CD4-positive, alpha-beta T cell (primary cell): ENCODE data around the gene EHD4. TPM values are rescaled to one million over a fixed set of nuclear protein-coding genes. Genes with fewer than 3 reads are reported as not detected.

Experiments
- ATAC-seq: fragments of 200-7000 bp; cut with Tn5 transposase; one replicate; pipeline ENCODE4 v1.10.0; 2022; ENCODE audit warnings: mild to moderate bottlenecking; ENCODE audit not compliant: poor library complexity
- CTCF ChIA-PET: fragments of 350-600 bp; sonication (Branson Sonifier 250); formaldehyde crosslinking; loops from one replicate; lab custom pipeline; 2021; ENCODE audit warnings: antibody characterized with exemption, inconsistent platforms; lab: Charles Lee
- POLR2A ChIA-PET: fragments of 350-600 bp; sonication (Branson Sonifier 250); formaldehyde crosslinking; loops from one replicate; lab custom pipeline; 2021; ENCODE audit warnings: antibody characterized with exemption, inconsistent platforms; lab: Charles Lee
- DNase-seq, 14 experiments: peaks; one replicate each; pipeline ENCODE4 v3.0.0-alpha.2; 2013 to 2020; ENCODE audit warnings: mixed read lengths in 2 of 14
- H3K27ac ChIP-seq, 2 donors: one replicate each; pipeline versions ENCODE4 v1.5.1 to v1.7.0; 2013; ENCODE audit warnings: low read length in 2 of 2, low read depth in 1 of 2, mild to moderate bottlenecking in 1 of 2
- H3K27me3 ChIP-seq, 2 experiments: 1 replicate in 1 of 2; 2 replicates in 1 of 2; pipeline versions ENCODE4 v1.6.1 to v1.7.0; 2013; ENCODE audit warnings: low read length in 2 of 2, control low read depth in 1 of 2, mild to moderate bottlenecking in 1 of 2, moderate library complexity in 1 of 2; ENCODE audit not compliant: insufficient read depth in 2 of 2, control insufficient read depth in 1 of 2
- H3K36me3 ChIP-seq: one replicate; pipeline ENCODE4 v1.6.1; 2013; ENCODE audit warnings: low read length, control low read depth; ENCODE audit not compliant: insufficient read depth
- H3K4me1 ChIP-seq: one replicate; pipeline ENCODE4 v1.6.1; 2013; ENCODE audit warnings: low read length, control low read depth; ENCODE audit not compliant: insufficient read depth
- H3K4me3 ChIP-seq: one replicate; pipeline ENCODE4 v1.5.1; 2013; ENCODE audit warnings: mild to moderate bottlenecking, low read length, moderate library complexity
- H3K9me3 ChIP-seq, 2 experiments: 1 replicate in 1 of 2; 2 replicates in 1 of 2; pipeline versions ENCODE4 v1.6.1 to v1.7.0; 2013; ENCODE audit warnings: low read length in 2 of 2, mild to moderate bottlenecking in 2 of 2, control low read depth in 1 of 2, moderate library complexity in 1 of 2; ENCODE audit not compliant: control insufficient read depth in 1 of 2, insufficient read depth in 1 of 2
- H3K27ac Mint-ChIP-seq: one replicate; pipeline ENCODE4 v1.8.0; 2020; ENCODE audit warnings: mixed read lengths
- H3K27me3 Mint-ChIP-seq: one replicate; pipeline ENCODE4 v1.8.0; 2021; ENCODE audit warnings: mixed read lengths
- H3K36me3 Mint-ChIP-seq: one replicate; pipeline ENCODE4 v1.8.0; 2021; ENCODE audit warnings: low read depth, mixed read lengths
- H3K4me1 Mint-ChIP-seq: one replicate; pipeline ENCODE4 v1.8.0; 2021; ENCODE audit warnings: low read depth, mixed read lengths
- H3K4me3 Mint-ChIP-seq: one replicate; pipeline ENCODE4 v1.8.0; 2020; ENCODE audit warnings: mild to moderate bottlenecking, mixed read lengths
- H3K9me3 Mint-ChIP-seq: one replicate; pipeline ENCODE4 v1.8.0; 2020; ENCODE audit warnings: mixed read lengths
- intact Hi-C, 2 experiments: fragments of 100-400 bp; cut with DNase I in 1 of 2; cut with micrococcal nuclease in 1 of 2; formaldehyde crosslinking; loops; one replicate each; pipeline versions ENCODE4 v1.15.1 to v1.9.0; 2023 to 2025; cut with DNase I, micrococcal nuclease
- total RNA-seq, 174 experiments: library from RNA in 2 of 174; stranded (reverse) in 2 of 174; gene quantifications; one replicate each; pipeline ENCODE4 v1.2.3 and lab custom pipeline; 2021 to 2026
- TF ChIP-seq, protein P1 (sequence below): fragments of 200-600 bp; IDR thresholded peaks from one replicate; pipeline ENCODE4 v1.8.0; 2022; ENCODE audit warnings: antibody characterized with exemption, mild to moderate bottlenecking

Gene EHD4
- total RNA-seq, 2 experiments from 2014 or later, result 39.8 to 40.5 TPM

DNA sequence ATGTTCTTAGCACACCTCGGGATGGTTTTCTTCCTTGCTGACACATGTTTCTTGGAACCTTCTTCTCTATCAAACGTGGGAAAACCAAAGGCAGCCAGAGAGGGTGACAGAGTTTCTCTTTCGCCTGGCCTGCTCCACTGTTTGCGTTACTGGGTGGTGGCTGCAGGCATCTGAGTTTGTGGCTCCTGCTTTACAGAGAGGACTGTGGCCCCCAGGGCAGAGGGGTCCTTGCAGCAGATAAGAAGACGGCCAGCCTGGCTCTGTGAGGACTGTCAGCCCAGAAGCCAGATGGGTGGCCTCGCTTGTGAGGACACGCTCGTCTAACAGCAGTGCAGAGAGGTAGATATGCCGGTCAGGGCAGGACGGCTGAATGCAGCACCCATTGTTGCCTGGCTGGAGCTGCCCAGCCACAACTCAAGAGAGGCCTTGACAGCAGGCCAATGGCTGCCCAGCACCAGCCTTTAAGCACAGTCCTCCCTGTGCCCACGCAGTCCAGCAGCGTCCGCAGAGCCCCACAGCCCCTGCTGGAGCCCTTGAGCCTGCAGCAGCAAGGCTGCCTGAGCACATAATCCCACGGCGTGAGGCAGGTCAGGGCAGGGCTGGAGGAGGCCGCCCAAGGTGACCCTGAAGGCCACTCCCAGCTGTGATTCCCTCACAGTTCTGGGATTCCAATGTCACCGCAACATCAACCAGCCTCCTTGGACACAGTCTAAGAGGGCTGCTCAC is 63.5 kb downstream of the EHD4 start:
- H3K27ac ChIP-seq, result no peak overlapping the region
- TF ChIP-seq, protein P1, sequence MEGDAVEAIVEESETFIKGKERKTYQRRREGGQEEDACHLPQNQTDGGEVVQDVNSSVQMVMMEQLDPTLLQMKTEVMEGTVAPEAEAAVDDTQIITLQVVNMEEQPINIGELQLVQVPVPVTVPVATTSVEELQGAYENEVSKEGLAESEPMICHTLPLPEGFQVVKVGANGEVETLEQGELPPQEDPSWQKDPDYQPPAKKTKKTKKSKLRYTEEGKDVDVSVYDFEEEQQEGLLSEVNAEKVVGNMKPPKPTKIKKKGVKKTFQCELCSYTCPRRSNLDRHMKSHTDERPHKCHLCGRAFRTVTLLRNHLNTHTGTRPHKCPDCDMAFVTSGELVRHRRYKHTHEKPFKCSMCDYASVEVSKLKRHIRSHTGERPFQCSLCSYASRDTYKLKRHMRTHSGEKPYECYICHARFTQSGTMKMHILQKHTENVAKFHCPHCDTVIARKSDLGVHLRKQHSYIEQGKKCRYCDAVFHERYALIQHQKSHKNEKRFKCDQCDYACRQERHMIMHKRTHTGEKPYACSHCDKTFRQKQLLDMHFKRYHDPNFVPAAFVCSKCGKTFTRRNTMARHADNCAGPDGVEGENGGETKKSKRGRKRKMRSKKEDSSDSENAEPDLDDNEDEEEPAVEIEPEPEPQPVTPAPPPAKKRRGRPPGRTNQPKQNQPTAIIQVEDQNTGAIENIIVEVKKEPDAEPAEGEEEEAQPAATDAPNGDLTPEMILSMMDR, result no peak
- H3K4me1 Mint-ChIP-seq, result peaks cover 7% of the 10 kb centered on the region
- H3K36me3 Mint-ChIP-seq, result peaks cover 77% of the 10 kb centered on the region
- H3K4me3 Mint-ChIP-seq, result no peak overlapping the region
- POLR2A ChIA-PET, result interaction anchor here (1.6 kb wide), 1 partner anchor 135 kb away, joined by 8 read pairs; the partner anchor contains the start of gene MAPKBP1
- peaks cover 10% of the 10 kb centered on the region for H3K4me1 ChIP-seq
- intact Hi-C loops, result no loop called here
- CTCF ChIA-PET, result interaction anchor here (1.1 to 2.9 kb wide), 2 partner anchors 14 to 28 kb away, joined by 5 to 7 read pairs; no protein-coding TSS in a partner anchor
- H3K9me3 Mint-ChIP-seq, result no peaks in the 10 kb centered on the region
- H3K27ac Mint-ChIP-seq, result peak overlapping the region; percentile 2
- H3K4me3 ChIP-seq, result no peak overlapping the region
- peaks cover 0 to 8% of the 10 kb centered on the region in 2 experiments for H3K9me3 ChIP-seq
- no peak for DNase-seq
- H3K27me3 Mint-ChIP-seq, result no peaks in the 10 kb centered on the region
- H3K36me3 ChIP-seq, result peaks cover 31% of the 10 kb centered on the region
- ATAC-seq, result no peak
- no peaks in the 10 kb centered on the region for H3K27me3 ChIP-seq

DNA sequence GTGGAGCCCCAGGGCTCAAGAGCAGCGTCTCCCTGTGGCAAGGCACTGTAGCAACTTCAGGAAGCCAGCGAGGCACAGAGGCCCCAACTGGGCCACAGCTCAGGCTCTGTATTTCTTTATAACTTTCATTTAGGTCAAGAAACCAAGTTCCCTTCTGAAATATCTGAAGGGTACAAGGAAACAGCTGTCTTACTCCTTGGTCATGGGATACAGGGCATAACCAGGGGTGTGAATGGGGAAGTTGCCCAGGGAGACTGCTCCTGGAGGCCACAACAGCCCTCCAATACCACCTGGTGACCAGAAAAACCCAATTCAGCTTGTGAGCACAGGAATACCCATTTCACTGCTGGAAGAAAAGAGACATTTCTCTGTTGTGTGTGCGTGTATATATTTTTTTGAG is 65.2 kb downstream of the EHD4 start:
- peaks cover 32% of the 10 kb centered on the region for H3K36me3 ChIP-seq
- TF ChIP-seq, protein P1, result no peak
- H3K36me3 Mint-ChIP-seq, result peaks cover 68% of the 10 kb centered on the region
- H3K9me3 ChIP-seq, result peaks cover 0 to 8% of the 10 kb centered on the region in 2 experiments
- H3K9me3 Mint-ChIP-seq, result no peaks in the 10 kb centered on the region
- no peak for ATAC-seq
- H3K27ac Mint-ChIP-seq, result peak overlapping the region; percentile 39
- no peak overlapping the region for H3K4me3 ChIP-seq
- intact Hi-C loops, result loop anchor here in 1 of 2 experiments (2.0 kb wide), 1 partner anchor 28 kb away; no protein-coding TSS in a partner anchor
- no peaks in the 10 kb centered on the region for H3K27me3 Mint-ChIP-seq
- H3K4me1 ChIP-seq, result peaks cover 10% of the 10 kb centered on the region
- no peak for DNase-seq
- H3K27ac ChIP-seq, result no peak overlapping the region
- CTCF ChIA-PET, result interaction anchor here (0.7 to 2.9 kb wide), 3 partner anchors 9 to 134 kb away, joined by 3 to 7 read pairs (median 5); no protein-coding TSS in a partner anchor
- H3K4me1 Mint-ChIP-seq, result peaks cover 7% of the 10 kb centered on the region
- H3K4me3 Mint-ChIP-seq, result no peak overlapping the region
- POLR2A ChIA-PET, result interaction anchor here (1.6 kb wide), 1 partner anchor 133 kb away, joined by 8 read pairs; the partner anchor contains the start of gene MAPKBP1
- no peaks in the 10 kb centered on the region for H3K27me3 ChIP-seq

DNA sequence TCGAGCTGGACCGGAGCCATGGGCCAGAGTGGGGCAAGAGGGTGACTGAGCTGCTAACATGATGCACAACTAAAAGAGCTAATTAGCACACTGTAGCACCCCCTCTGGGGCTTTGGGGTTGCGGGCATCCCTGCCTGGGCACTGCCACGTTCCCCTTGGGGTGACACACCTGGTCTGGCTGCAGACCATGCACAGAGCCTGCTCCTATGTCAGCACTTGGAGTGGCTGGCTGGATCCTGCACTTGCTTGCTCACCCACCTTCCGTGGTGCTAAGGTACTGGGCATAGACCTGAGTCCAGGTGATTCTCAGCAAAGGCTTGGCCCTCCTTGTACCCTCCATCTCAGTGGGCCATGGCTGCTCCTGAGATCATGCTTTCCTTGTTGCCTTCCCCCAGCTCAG is 65.7 kb downstream of the EHD4 start:
- no peak overlapping the region for H3K4me3 Mint-ChIP-seq
- H3K9me3 Mint-ChIP-seq, result no peaks in the 10 kb centered on the region
- intact Hi-C loops, result loop anchor here in 1 of 2 experiments (2.0 kb wide), 1 partner anchor 28 kb away; no protein-coding TSS in a partner anchor
- H3K9me3 ChIP-seq, result peaks cover 0 to 8% of the 10 kb centered on the region in 2 experiments
- H3K27me3 Mint-ChIP-seq, result no peaks in the 10 kb centered on the region
- no peaks in the 10 kb centered on the region for H3K27me3 ChIP-seq
- peaks cover 30% of the 10 kb centered on the region for H3K36me3 ChIP-seq
- ChIA-PET CTCF (interaction anchor here (0.7 to 2.9 kb wide), 4 partner anchors 9 to 134 kb away, joined by 3 to 7 read pairs (median 4); no protein-coding TSS in a partner anchor), POLR2A (no interaction called here)
- H3K4me1 ChIP-seq, result peaks cover 10% of the 10 kb centered on the region
- no peak for DNase-seq
- peaks cover 7% of the 10 kb centered on the region for H3K4me1 Mint-ChIP-seq
- H3K4me3 ChIP-seq, result no peak overlapping the region
- TF ChIP-seq, protein P1, result no peak
- H3K27ac ChIP-seq, result no peak overlapping the region
- peaks cover 65% of the 10 kb centered on the region for H3K36me3 Mint-ChIP-seq
- peak overlapping the region; percentile 39 for H3K27ac Mint-ChIP-seq
- no peak for ATAC-seq
